ENCODE data around the gene MMP24.

Gene MMP24

GRCh38 chr20:35274172-35275092, 47.9 kb downstream of the MMP24 start:
- no peaks in the 10 kb centered on the region for H3K27me3 ChIP-seq (replicated peaks in 2 of 5; ENCODE audit: control insufficient read depth in 4 of 5, insufficient read depth in 5 of 5, low read length in 4 of 5)
- DNase-seq = no peak
- H3K9me3 ChIP-seq (ENCODE audit: control extremely low read depth in 1 of 5, control insufficient read depth in 4 of 5, insufficient read depth in 2 of 5, low read depth in 1 of 5, low read length in 4 of 5) = no peaks in the 10 kb centered on the region
- WGBS (ENCODE audit: insufficient coverage) = 94% methylated on average over 16 of the region's 24 CpGs
- peak overlapping the region in 1 of 2 experiments; percentile 1 for H3K27ac ChIP-seq (ENCODE audit: insufficient read depth in 1 of 2, low read depth in 1 of 2, low read length in 2 of 2, poor library complexity in 1 of 2, severe bottlenecking in 2 of 2)
- peaks cover 0 to 48% (median 31%) of the 10 kb centered on the region in 4 experiments for H3K36me3 ChIP-seq (ENCODE audit: control insufficient read depth in 4 of 4, insufficient read depth in 4 of 4, low read length in 3 of 4)
- POLR2A ChIA-PET = no interaction called here
- peaks cover 2 to 17% (median 15%) of the 10 kb centered on the region in 4 experiments for H3K4me1 ChIP-seq (ENCODE audit: control extremely low read depth in 1 of 4, control insufficient read depth in 4 of 4, insufficient read depth in 4 of 4, low read length in 3 of 4)
- H3K4me3 ChIP-seq (ENCODE audit: control insufficient read depth in 1 of 7, extremely low read depth in 1 of 7, insufficient read depth in 4 of 7, low read depth in 2 of 7, low read length in 6 of 7) = no peak overlapping the region
- CTCF ChIA-PET = interaction anchor here (1.8 kb wide), 1 partner anchor 13 kb away, joined by 5 read pairs; no protein-coding TSS in a partner anchor

GRCh38 chr20:35275741-35276251, 49.3 kb downstream of the MMP24 start:
- over 99% methylated on average over 11 of the region's 12 CpGs for WGBS (ENCODE audit: insufficient coverage)

GRCh38 chr20:35276408-35276807, 49.9 kb downstream of the MMP24 start:
- WGBS (ENCODE audit: insufficient coverage) = 100% methylated on average over 4 of the region's 6 CpGs
- H3K4me1 ChIP-seq (ENCODE audit: control extremely low read depth in 1 of 4, control insufficient read depth in 4 of 4, insufficient read depth in 4 of 4, low read length in 3 of 4) = peaks cover 2 to 17% (median 15%) of the 10 kb centered on the region in 4 experiments
- peak overlapping the region in 5 of 7 experiments; percentile 75 to 91 (median 81) for H3K4me3 ChIP-seq (ENCODE audit: control insufficient read depth in 1 of 7, extremely low read depth in 1 of 7, insufficient read depth in 4 of 7, low read depth in 2 of 7, low read length in 6 of 7)
- peak overlapping the region in 1 of 2 experiments; percentile 89 for H3K27ac ChIP-seq (ENCODE audit: insufficient read depth in 1 of 2, low read depth in 1 of 2, low read length in 2 of 2, poor library complexity in 1 of 2, severe bottlenecking in 2 of 2)
- ChIA-PET POLR2A (interaction anchor here (0.5 kb wide), 1 partner anchor 73 kb away, joined by 3 read pairs; no protein-coding TSS in a partner anchor), CTCF (interaction anchor here (1.3 to 1.8 kb wide), 3 partner anchors 9 to 181 kb away, joined by 4 to 5 read pairs (median 5); no protein-coding TSS in a partner anchor)
- no peaks in the 10 kb centered on the region for H3K9me3 ChIP-seq (ENCODE audit: control extremely low read depth in 1 of 5, control insufficient read depth in 4 of 5, insufficient read depth in 2 of 5, low read depth in 1 of 5, low read length in 4 of 5)
- no peaks in the 10 kb centered on the region for H3K27me3 ChIP-seq (replicated peaks in 2 of 5; ENCODE audit: control insufficient read depth in 4 of 5, insufficient read depth in 5 of 5, low read length in 4 of 5)
- peaks cover 3 to 51% (median 38%) of the 10 kb centered on the region in 4 experiments for H3K36me3 ChIP-seq (ENCODE audit: control insufficient read depth in 4 of 4, insufficient read depth in 4 of 4, low read length in 3 of 4)
- no peak for DNase-seq

More at GRCh38 chr20:35275741-35276251, 49.3 kb downstream of the MMP24 start:
- POLR2A ChIA-PET = interaction anchor here (0.5 kb wide), 1 partner anchor 72 kb away, joined by 3 read pairs; no protein-coding TSS in a partner anchor
- Histone ChIP-seq H3K27me3 (replicated peaks in 2 of 5; ENCODE audit: control insufficient read depth in 4 of 5, insufficient read depth in 5 of 5, low read length in 4 of 5) (no peaks in the 10 kb centered on the region), H3K4me3 (ENCODE audit: control insufficient read depth in 1 of 7, extremely low read depth in 1 of 7, insufficient read depth in 4 of 7, low read depth in 2 of 7, low read length in 6 of 7) (no peak overlapping the region), H3K9me3 (ENCODE audit: control extremely low read depth in 1 of 5, control insufficient read depth in 4 of 5, insufficient read depth in 2 of 5, low read depth in 1 of 5, low read length in 4 of 5) (no peaks in the 10 kb centered on the region), H3K27ac (ENCODE audit: insufficient read depth in 1 of 2, low read depth in 1 of 2, low read length in 2 of 2, poor library complexity in 1 of 2, severe bottlenecking in 2 of 2) (no peak overlapping the region), H3K4me1 (ENCODE audit: control extremely low read depth in 1 of 4, control insufficient read depth in 4 of 4, insufficient read depth in 4 of 4, low read length in 3 of 4) (peaks cover 2 to 17% (median 15%) of the 10 kb centered on the region in 4 experiments), H3K36me3 (ENCODE audit: control insufficient read depth in 4 of 4, insufficient read depth in 4 of 4, low read length in 3 of 4) (peaks cover 3 to 55% (median 40%) of the 10 kb centered on the region in 4 experiments)
- CTCF ChIA-PET = interaction anchor here (1.3 to 1.8 kb wide), 3 partner anchors 8 to 181 kb away, joined by 4 to 5 read pairs (median 5); no protein-coding TSS in a partner anchor
- no peak for DNase-seq

DNA sequence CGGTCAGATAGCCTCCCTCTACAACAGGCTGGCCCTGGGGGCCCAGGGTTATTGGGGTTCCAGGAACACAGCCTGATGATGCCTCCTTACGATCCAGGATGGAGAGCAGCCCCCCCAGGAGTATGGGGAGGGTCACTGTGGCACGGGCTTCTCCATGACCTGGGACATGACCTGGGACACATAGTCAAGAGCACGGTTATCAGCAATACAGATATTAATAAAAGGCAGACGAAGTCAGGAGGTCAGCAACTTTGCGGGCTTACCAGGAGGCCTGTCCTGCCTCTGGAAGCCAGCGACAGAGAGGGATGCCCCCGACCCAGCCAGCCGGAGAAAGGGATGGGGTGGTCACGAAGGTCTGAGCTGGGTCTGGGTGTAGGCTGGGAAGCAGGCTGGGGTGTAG, 50.6 kb downstream of the MMP24 start:
- H3K4me3 ChIP-seq (ENCODE audit: control insufficient read depth in 1 of 7, extremely low read depth in 1 of 7, insufficient read depth in 4 of 7, low read depth in 2 of 7, low read length in 6 of 7) = peak overlapping the region; percentile 71 to 91 (median 81)
- peaks cover 3 to 48% (median 36%) of the 10 kb centered on the region in 4 experiments for H3K36me3 ChIP-seq (ENCODE audit: control insufficient read depth in 4 of 4, insufficient read depth in 4 of 4, low read length in 3 of 4)
- no peaks in the 10 kb centered on the region for H3K9me3 ChIP-seq (ENCODE audit: control extremely low read depth in 1 of 5, control insufficient read depth in 4 of 5, insufficient read depth in 2 of 5, low read depth in 1 of 5, low read length in 4 of 5)
- peaks cover 2 to 17% (median 15%) of the 10 kb centered on the region in 4 experiments for H3K4me1 ChIP-seq (ENCODE audit: control extremely low read depth in 1 of 4, control insufficient read depth in 4 of 4, insufficient read depth in 4 of 4, low read length in 3 of 4)
- no peaks in the 10 kb centered on the region for H3K27me3 ChIP-seq (replicated peaks in 2 of 5; ENCODE audit: control insufficient read depth in 4 of 5, insufficient read depth in 5 of 5, low read length in 4 of 5)
- POLR2A ChIA-PET = no interaction called here
- CTCF ChIA-PET = interaction anchor here (0.6 to 1.8 kb wide), 5 partner anchors 10 to 182 kb away, joined by 4 to 6 read pairs (median 4); partner anchors contain the start of gene EDEM2
- no peak for DNase-seq
- H3K27ac ChIP-seq (ENCODE audit: insufficient read depth in 1 of 2, low read depth in 1 of 2, low read length in 2 of 2, poor library complexity in 1 of 2, severe bottlenecking in 2 of 2) = peak overlapping the region; percentile 59 to 89
- 14% methylated on average over 7 of the region's 10 CpGs for WGBS (ENCODE audit: insufficient coverage)

- CTCF ChIA-PET = interaction anchor here (0.6 to 1.8 kb wide), 3 partner anchors 26 to 131 kb away, joined by 4 to 6 read pairs (median 4); partner anchors contain the start of gene EDEM2
- DNase-seq = peak; percentile 87 to 93 (median 92)
- WGBS (ENCODE audit: insufficient coverage) = under 1% methylated on average over 46 of the region's 76 CpGs
- Histone ChIP-seq H3K9me3 (ENCODE audit: control extremely low read depth in 1 of 5, control insufficient read depth in 4 of 5, insufficient read depth in 2 of 5, low read depth in 1 of 5, low read length in 4 of 5) (no peaks in the 10 kb centered on the region), H3K27me3 (replicated peaks in 2 of 5; ENCODE audit: control insufficient read depth in 4 of 5, insufficient read depth in 5 of 5, low read length in 4 of 5) (no peaks in the 10 kb centered on the region), H3K4me1 (ENCODE audit: control extremely low read depth in 1 of 4, control insufficient read depth in 4 of 4, insufficient read depth in 4 of 4, low read length in 3 of 4) (peaks cover 2 to 17% (median 15%) of the 10 kb centered on the region in 4 experiments), H3K27ac (ENCODE audit: insufficient read depth in 1 of 2, low read depth in 1 of 2, low read length in 2 of 2, poor library complexity in 1 of 2, severe bottlenecking in 2 of 2) (peak within 1 kb of the TSS; percentile 64 to 89), H3K4me3 (ENCODE audit: control insufficient read depth in 1 of 7, extremely low read depth in 1 of 7, insufficient read depth in 4 of 7, low read depth in 2 of 7, low read length in 6 of 7) (peak within 1 kb of the TSS; percentile 71 to 91 (median 81)), H3K36me3 (ENCODE audit: control insufficient read depth in 4 of 4, insufficient read depth in 4 of 4, low read length in 3 of 4) (peaks cover 3 to 49% (median 38%) of the 10 kb centered on the region in 4 experiments)
- POLR2A ChIA-PET = interaction anchor here (0.7 kb wide), 2 partner anchors 51 to 177 kb away, joined by 3 to 5 read pairs; no protein-coding TSS in a partner anchor
Observed at GRCh38 chr20:35277531-35278395, 51.3 kb downstream of the MMP24 start, which contains the start of gene MMP24OS. Gene MMP24OS (minus strand): TSS chr20:35278122. CDS start chr20:35277929, 193 bp downstream.

DNA sequence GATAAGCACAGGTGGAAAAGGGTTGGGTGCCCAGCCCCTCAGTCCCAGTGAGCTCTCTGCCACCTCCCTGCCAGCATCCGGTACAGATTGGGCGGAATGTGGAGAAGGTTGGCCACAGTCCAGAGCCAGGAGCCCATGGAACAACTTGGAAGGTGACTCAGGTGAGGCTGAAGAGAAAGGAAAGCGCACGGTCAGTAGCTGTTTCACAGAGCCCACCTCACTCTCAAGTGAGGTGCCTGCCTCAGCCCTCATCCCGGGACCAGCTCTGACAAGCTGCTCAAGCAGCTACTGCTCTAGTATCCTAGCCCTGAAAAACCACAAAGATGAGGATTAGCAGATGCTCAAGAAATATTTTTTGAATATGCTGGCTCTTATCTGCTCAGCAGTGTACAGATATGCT, 52.5 kb downstream of the MMP24 start:
- Histone ChIP-seq H3K27ac (ENCODE audit: insufficient read depth in 1 of 2, low read depth in 1 of 2, low read length in 2 of 2, poor library complexity in 1 of 2, severe bottlenecking in 2 of 2) (peak overlapping the region in 1 of 2 experiments; percentile 12), H3K4me1 (ENCODE audit: control extremely low read depth in 1 of 4, control insufficient read depth in 4 of 4, insufficient read depth in 4 of 4, low read length in 3 of 4) (peaks cover 4 to 28% (median 24%) of the 10 kb centered on the region in 4 experiments), H3K36me3 (ENCODE audit: control insufficient read depth in 4 of 4, insufficient read depth in 4 of 4, low read length in 3 of 4) (peaks cover 3 to 46% (median 37%) of the 10 kb centered on the region in 4 experiments), H3K27me3 (replicated peaks in 2 of 5; ENCODE audit: control insufficient read depth in 4 of 5, insufficient read depth in 5 of 5, low read length in 4 of 5) (no peaks in the 10 kb centered on the region), H3K9me3 (ENCODE audit: control extremely low read depth in 1 of 5, control insufficient read depth in 4 of 5, insufficient read depth in 2 of 5, low read depth in 1 of 5, low read length in 4 of 5) (no peaks in the 10 kb centered on the region), H3K4me3 (ENCODE audit: control insufficient read depth in 1 of 7, extremely low read depth in 1 of 7, insufficient read depth in 4 of 7, low read depth in 2 of 7, low read length in 6 of 7) (no peak overlapping the region)
- DNase-seq = no peak
- CTCF ChIA-PET = interaction anchor here (1.6 kb wide), 1 partner anchor 22 kb away, joined by 4 read pairs; no protein-coding TSS in a partner anchor
- POLR2A ChIA-PET = no interaction called here
- WGBS (ENCODE audit: insufficient coverage) = 100% methylated on average over 3 of the region's 5 CpGs
